Neural progenitor cell (in vitro differentiated cells): ENCODE data around the gene GPN3. TPM values are rescaled to one million over a fixed set of nuclear protein-coding genes. Genes with fewer than 3 reads are reported as not detected.

Experiments used
- DNase-seq: peaks from one replicate; pipeline ENCODE4 v3.0.0-alpha.2; 2016; ENCODE audit warnings: low spot score
- H2AFZ ChIP-seq: fragments of 200-600 bp; sonication (generic); replicated peaks from 2 replicates; pipeline ENCODE4 v1.6.1; 2016; ENCODE audit warnings: antibody characterized with exemption
- H3F3A ChIP-seq: fragments of 200-600 bp; sonication (generic); 2 replicates; pipeline ENCODE4 v1.6.1; 2016; ENCODE audit warnings: antibody characterized with exemption, low read depth
- H3K27ac ChIP-seq: fragments of 200-600 bp; sonication (generic); 2 replicates; pipeline ENCODE4 v1.5.1; 2016; ENCODE audit warnings: mild to moderate bottlenecking
- H3K27me3 ChIP-seq: fragments of 200-600 bp; sonication (generic); 2 replicates; pipeline ENCODE4 v1.6.1; 2016; ENCODE audit warnings: mild to moderate bottlenecking, moderate library complexity
- H3K36me3 ChIP-seq: fragments of 200-600 bp; sonication (generic); 2 replicates; pipeline ENCODE4 v1.5.1; 2016
- H3K4me1 ChIP-seq: fragments of 200-600 bp; sonication (generic); 2 replicates; pipeline ENCODE4 v1.6.1; 2016; ENCODE audit warnings: mixed run types
- H3K4me2 ChIP-seq: fragments of 200-600 bp; sonication (generic); 2 replicates; pipeline ENCODE4 v1.6.1; 2016
- H3K4me3 ChIP-seq: fragments of 200-600 bp; sonication (generic); 2 replicates; pipeline ENCODE4 v1.5.1; 2016
- H3K79me2 ChIP-seq: fragments of 200-600 bp; sonication (generic); 2 replicates; pipeline ENCODE4 v1.6.1; 2016; ENCODE audit warnings: low read depth
- H3K9ac ChIP-seq: fragments of 200-600 bp; sonication (generic); 2 replicates; pipeline ENCODE4 v1.6.1; 2016
- H3K9me3 ChIP-seq: fragments of 200-600 bp; sonication (generic); 2 replicates; pipeline ENCODE4 v1.5.1; 2016; ENCODE audit warnings: low read depth
- H4K20me1 ChIP-seq: fragments of 200-600 bp; sonication (generic); 2 replicates; pipeline ENCODE4 v1.6.1; 2016; ENCODE audit warnings: low read depth
- H3K27ac Mint-ChIP-seq: 3 replicates; pipeline ENCODE4 v1.8.0; 2021; ENCODE audit warnings: mixed read lengths
- H3K27me3 Mint-ChIP-seq: 2 replicates; pipeline ENCODE4 v1.8.0; 2022; ENCODE audit warnings: low read depth, mild to moderate bottlenecking, inconsistent platforms, moderate library complexity, mixed read lengths; ENCODE audit not compliant: insufficient read depth
- H3K36me3 Mint-ChIP-seq: 3 replicates; pipeline ENCODE4 v1.8.0; 2021; ENCODE audit warnings: mixed read lengths
- H3K4me1 Mint-ChIP-seq: 3 replicates; pipeline ENCODE4 v1.8.0; 2021; ENCODE audit warnings: mixed read lengths
- H3K4me3 Mint-ChIP-seq: 3 replicates; pipeline ENCODE4 v1.8.0; 2021; ENCODE audit warnings: mild to moderate bottlenecking, moderate library complexity, mixed read lengths
- H3K9me3 Mint-ChIP-seq: 3 replicates; pipeline ENCODE4 v1.8.0; 2020; ENCODE audit warnings: mixed read lengths
- EZH2 ChIP-seq: fragments of 200-600 bp; sonication (generic); IDR thresholded peaks from 2 replicates; pipeline ENCODE4 v1.6.1; 2017; ENCODE audit warnings: antibody characterized with exemption, mild to moderate bottlenecking, moderate library complexity
- EZH2phosphoT487 ChIP-seq: fragments of 200-600 bp; sonication (generic); IDR thresholded peaks from 2 replicates; pipeline ENCODE4 v1.6.1; 2017; ENCODE audit warnings: antibody characterized with exemption
- total RNA-seq: library from RNA; depleted of rRNA; stranded (reverse); fragments of >200 nt; gene quantifications from 2 replicates; pipeline ENCODE4 v1.2.3, GENCODE V29; 2015; ENCODE audit warnings: low replicate concordance
- TF ChIP-seq, protein P1 (sequence below): fragments of 200-600 bp; sonication (generic); IDR thresholded peaks from 2 replicates; pipeline ENCODE4 v1.5.1; 2017; ENCODE audit warnings: antibody characterized with exemption, mild to moderate bottlenecking

Gene GPN3
- total RNA-seq, 1 donor from 2014 or later = 62.3 TPM

DNA sequence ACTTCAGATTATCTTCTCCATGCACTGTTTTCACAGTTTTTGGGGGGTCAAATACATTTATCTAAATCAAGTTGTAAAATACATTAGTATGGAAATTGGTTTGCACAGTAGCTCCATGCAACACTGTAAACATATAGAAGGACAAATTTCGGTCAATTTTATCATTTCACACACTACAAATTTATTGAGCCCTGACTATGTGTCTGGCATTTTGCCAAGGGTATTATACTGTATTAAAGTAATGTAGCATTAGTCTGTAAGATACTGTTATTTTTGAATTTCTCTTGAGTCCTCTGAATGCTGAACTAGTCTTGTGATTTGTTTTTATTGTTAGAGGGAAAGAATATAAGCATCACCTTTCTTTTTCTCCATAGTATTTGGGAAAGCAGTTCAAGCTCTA, 35.4 kb upstream of the GPN3 start:
- no peak overlapping the region for H3K4me2 ChIP-seq
- no peak overlapping the region for H3K9ac ChIP-seq
- H3K4me1 ChIP-seq = peaks cover 11% of the 10 kb centered on the region
- no peak for DNase-seq
- peaks cover 16% of the 10 kb centered on the region for H4K20me1 ChIP-seq
- TF ChIP-seq EZH2phosphoT487 (no peak), EZH2 (no peak)
- TF ChIP-seq, protein P1, sequence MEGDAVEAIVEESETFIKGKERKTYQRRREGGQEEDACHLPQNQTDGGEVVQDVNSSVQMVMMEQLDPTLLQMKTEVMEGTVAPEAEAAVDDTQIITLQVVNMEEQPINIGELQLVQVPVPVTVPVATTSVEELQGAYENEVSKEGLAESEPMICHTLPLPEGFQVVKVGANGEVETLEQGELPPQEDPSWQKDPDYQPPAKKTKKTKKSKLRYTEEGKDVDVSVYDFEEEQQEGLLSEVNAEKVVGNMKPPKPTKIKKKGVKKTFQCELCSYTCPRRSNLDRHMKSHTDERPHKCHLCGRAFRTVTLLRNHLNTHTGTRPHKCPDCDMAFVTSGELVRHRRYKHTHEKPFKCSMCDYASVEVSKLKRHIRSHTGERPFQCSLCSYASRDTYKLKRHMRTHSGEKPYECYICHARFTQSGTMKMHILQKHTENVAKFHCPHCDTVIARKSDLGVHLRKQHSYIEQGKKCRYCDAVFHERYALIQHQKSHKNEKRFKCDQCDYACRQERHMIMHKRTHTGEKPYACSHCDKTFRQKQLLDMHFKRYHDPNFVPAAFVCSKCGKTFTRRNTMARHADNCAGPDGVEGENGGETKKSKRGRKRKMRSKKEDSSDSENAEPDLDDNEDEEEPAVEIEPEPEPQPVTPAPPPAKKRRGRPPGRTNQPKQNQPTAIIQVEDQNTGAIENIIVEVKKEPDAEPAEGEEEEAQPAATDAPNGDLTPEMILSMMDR = no peak
- peaks cover 34% of the 10 kb centered on the region for H3K79me2 ChIP-seq
- peaks cover 8% of the 10 kb centered on the region for H3K27me3 Mint-ChIP-seq
- no peak overlapping the region for H2AFZ ChIP-seq
- H3K4me1 Mint-ChIP-seq = peaks cover 18% of the 10 kb centered on the region
- no peak overlapping the region for H3K27ac ChIP-seq
- H3K4me3 ChIP-seq = no peak overlapping the region
- no peaks in the 10 kb centered on the region for H3K36me3 ChIP-seq
- H3K9me3 Mint-ChIP-seq = peaks cover 10% of the 10 kb centered on the region
- no peaks in the 10 kb centered on the region for H3K9me3 ChIP-seq
- H3F3A ChIP-seq = peaks cover 10% of the 10 kb centered on the region
- H3K4me3 Mint-ChIP-seq = no peak overlapping the region
- no peak overlapping the region for H3K27ac Mint-ChIP-seq
- H3K36me3 Mint-ChIP-seq = peaks cover 11% of the 10 kb centered on the region
- peaks cover 11% of the 10 kb centered on the region for H3K27me3 ChIP-seq

DNA sequence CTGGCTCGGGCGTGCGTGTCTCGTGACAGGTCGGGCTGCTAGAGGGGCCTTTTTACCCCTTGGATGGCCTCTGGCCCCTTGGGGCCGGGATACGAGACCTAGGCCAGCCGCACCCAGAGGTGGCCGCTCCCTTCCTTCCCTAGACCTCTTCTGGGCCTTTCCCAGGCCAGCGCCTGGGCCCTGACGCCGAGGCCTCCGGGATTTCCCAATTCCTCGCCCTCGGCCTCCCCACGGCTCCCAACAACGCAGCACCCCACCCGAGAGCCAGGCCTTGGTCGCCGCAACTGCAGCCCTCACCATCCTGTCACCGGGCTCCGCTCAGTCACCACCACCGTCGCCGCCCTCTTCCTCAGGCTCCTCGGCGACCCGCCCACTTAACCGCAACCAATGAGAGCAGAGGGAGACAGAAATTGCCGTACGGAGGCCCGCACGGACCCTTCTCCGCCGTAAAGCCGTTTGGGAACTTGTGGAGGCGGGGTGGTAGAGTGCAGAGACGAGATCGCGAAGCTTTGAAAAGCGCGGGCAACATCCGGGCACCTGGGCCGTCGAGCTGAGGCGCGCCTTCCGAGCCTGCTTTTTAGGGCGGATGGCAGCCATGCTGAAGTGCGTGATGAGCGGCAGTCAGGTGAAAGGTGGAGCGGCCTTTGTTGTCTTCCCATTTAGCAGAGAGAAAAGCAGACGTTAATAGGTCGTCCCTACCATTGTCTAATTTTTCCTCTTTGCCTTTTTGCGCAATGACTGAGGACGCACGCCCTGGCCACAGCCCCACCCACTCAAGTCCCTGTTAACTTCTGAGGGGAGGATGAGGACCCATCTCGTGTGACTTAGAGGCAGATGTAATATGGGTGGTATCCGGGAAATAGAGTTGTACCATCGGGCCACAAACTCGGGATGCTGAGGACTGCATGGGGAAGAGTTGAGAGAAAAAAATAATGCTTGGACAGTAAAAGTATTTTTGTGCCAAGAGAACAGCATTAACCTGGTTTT, 34.0 kb upstream of the GPN3 start, which contains the start of the genes RAD9B and VPS29:
TSS of gene RAD9B (plus strand) at position 580 of the 987 bp plus-strand sequence. CDS start at position 587, 7 bp downstream.
TSS of gene VPS29 (minus strand) at position 360 of the 987 bp plus-strand sequence. CDS start at position 300, 60 bp downstream.
- H3K4me3 Mint-ChIP-seq = peak within 1 kb of the TSS; percentile 99

GRCh38 chr12:110501399-110501751, 33.3 kb upstream of the GPN3 start:
- Histone ChIP-seq H3K4me1 (peaks cover 11% of the 10 kb centered on the region), H3K9me3 (no peaks in the 10 kb centered on the region), H2AFZ (peak overlapping the region; percentile 66), H3K4me2 (peak overlapping the region; percentile 85), H3K79me2 (peaks cover 52% of the 10 kb centered on the region), H3F3A (peaks cover 14% of the 10 kb centered on the region), H3K9ac (peak overlapping the region; percentile 84), H3K27me3 (peaks cover 11% of the 10 kb centered on the region), H3K36me3 (peaks cover 3% of the 10 kb centered on the region), H3K4me3 (peak overlapping the region; percentile 87), H4K20me1 (peaks cover 16% of the 10 kb centered on the region), H3K27ac (no peak overlapping the region)
- H3K36me3 Mint-ChIP-seq = peaks cover 11% of the 10 kb centered on the region
- H3K27me3 Mint-ChIP-seq = peaks cover 8% of the 10 kb centered on the region
- no peak for TF ChIP-seq EZH2phosphoT487
- TF ChIP-seq, protein P1 = no peak
- no peak for TF ChIP-seq EZH2
- H3K4me1 Mint-ChIP-seq = peaks cover 18% of the 10 kb centered on the region
- peak overlapping the region; percentile 90 for H3K27ac Mint-ChIP-seq
- DNase-seq = peak; percentile 46
- H3K9me3 Mint-ChIP-seq = peaks cover 10% of the 10 kb centered on the region
- peak overlapping the region; percentile 99 for H3K4me3 Mint-ChIP-seq

More for the DNA sequence above, 34.0 kb upstream of the GPN3 start, which contains the start of the genes RAD9B and VPS29:
- Histone ChIP-seq H3K27ac (no peak within 1 kb of the TSS), H3K27me3 (peaks cover 11% of the 10 kb centered on the region), H3K79me2 (peaks cover 47% of the 10 kb centered on the region), H2AFZ (peak within 1 kb of the TSS; percentile 66), H3K4me1 (peaks cover 11% of the 10 kb centered on the region), H3K4me2 (peak within 1 kb of the TSS; percentile 85), H3K4me3 (peak within 1 kb of the TSS; percentile 87), H3K9me3 (no peaks in the 10 kb centered on the region), H3K36me3 (no peaks in the 10 kb centered on the region), H3F3A (peaks cover 10% of the 10 kb centered on the region), H4K20me1 (peaks cover 16% of the 10 kb centered on the region), H3K9ac (peak within 1 kb of the TSS; percentile 84)
- DNase-seq = peak; percentile 97
- Mint-ChIP-seq H3K4me1 (peaks cover 18% of the 10 kb centered on the region), H3K36me3 (peaks cover 11% of the 10 kb centered on the region), H3K9me3 (peaks cover 10% of the 10 kb centered on the region), H3K27ac (peak within 1 kb of the TSS; percentile 90), H3K27me3 (peaks cover 8% of the 10 kb centered on the region)
- TF ChIP-seq, protein P1 = no peak
- TF ChIP-seq EZH2phosphoT487 = no peak
- no peak for TF ChIP-seq EZH2
